Bronchial epithelial cell (primary cell): Measurements from ENCODE around the gene CACNA1C. TPM values are rescaled to one million over a fixed set of nuclear protein-coding genes. Genes with fewer than 3 reads are reported as not detected.
A peak's percentile ranks its signal among the peaks of the same experiment; 100 is the strongest.

Experiments used
- DNase-seq: peaks from one replicate; pipeline ENCODE4 v3.0.0-alpha.2; 2010; ENCODE audit warnings: low read depth
- FAIRE-seq: peaks from 2 replicates; lab custom pipeline; 2011; peaks lifted over from hg19 to GRCh38; lab: Jason Lieb, UNC
- H3K27me3 ChIP-seq: 2 replicates; pipeline ENCODE4 v1.5.1; 2011; ENCODE audit warnings: low read length; ENCODE audit not compliant: control insufficient read depth, insufficient read depth
- H3K36me3 ChIP-seq: 2 replicates; pipeline ENCODE4 v1.5.1; 2011; ENCODE audit warnings: low read length; ENCODE audit not compliant: control insufficient read depth, insufficient read depth
- H3K4me3 ChIP-seq: 2 replicates; pipeline ENCODE4 v1.5.1; 2011; ENCODE audit warnings: mild to moderate bottlenecking, low read depth, low read length, control low read depth
- CTCF ChIP-seq: IDR thresholded peaks from 2 replicates; pipeline ENCODE4 v1.5.1; 2011; ENCODE audit warnings: mild to moderate bottlenecking, moderate library complexity, low read length, control low read depth, inconsistent platforms; ENCODE audit not compliant: insufficient read depth, severe bottlenecking
- total RNA-seq: library from RNA; depleted of rRNA; stranded (reverse); fragments of >200 nt; gene quantifications from 2 replicates; pipeline ENCODE4 v1.2.1, GENCODE V29; 2014

The CACNA1C gene
- total RNA-seq, 1 donor from 2014 or later = not detected

GRCh38 chr12:2627076-2627834, 574.5 kb downstream of the CACNA1C start:
- FAIRE-seq = no peak
- no peak for TF ChIP-seq CTCF

GRCh38 chr12:2627835-2628191, 575.0 kb downstream of the CACNA1C start:
- DNase-seq (no peak), FAIRE-seq (peak; percentile 55)

More at GRCh38 chr12:2627076-2627834, 574.5 kb downstream of the CACNA1C start:
- DNase-seq = no peak
- Histone ChIP-seq H3K27me3 (no peaks in the 10 kb centered on the region), H3K36me3 (no peaks in the 10 kb centered on the region), H3K4me3 (no peak overlapping the region)

GRCh38 chr12:2628401-2628800, 575.6 kb downstream of the CACNA1C start:
- Histone ChIP-seq H3K4me3 (no peak overlapping the region), H3K27me3 (no peaks in the 10 kb centered on the region), H3K36me3 (no peaks in the 10 kb centered on the region)
- FAIRE-seq (no peak), DNase-seq (no peak)
- TF ChIP-seq CTCF = no peak

More at GRCh38 chr12:2627835-2628191, 575.0 kb downstream of the CACNA1C start:
- no peaks in the 10 kb centered on the region for H3K36me3 ChIP-seq
- TF ChIP-seq CTCF = no peak
- H3K27me3 ChIP-seq = no peaks in the 10 kb centered on the region
- H3K4me3 ChIP-seq = no peak overlapping the region

GRCh38 chr12:2629051-2629450, 576.3 kb downstream of the CACNA1C start:
- H3K27me3 ChIP-seq = no peaks in the 10 kb centered on the region
- no peak overlapping the region for H3K4me3 ChIP-seq
- H3K36me3 ChIP-seq = no peaks in the 10 kb centered on the region
- no peak for FAIRE-seq
- DNase-seq = no peak
- TF ChIP-seq CTCF = no peak

- no peak overlapping the region for H3K4me3 ChIP-seq
- no peak for TF ChIP-seq CTCF
- no peaks in the 10 kb centered on the region for H3K36me3 ChIP-seq
- FAIRE-seq (no peak), DNase-seq (no peak)
- no peaks in the 10 kb centered on the region for H3K27me3 ChIP-seq
Measured at GRCh38 chr12:2631653-2632350, 579.0 kb downstream of the CACNA1C start.
